H1 (cell line): ENCODE measurements around the gene ZNF536. TPM values are rescaled to one million over a fixed set of nuclear protein-coding genes. Genes with fewer than 3 reads are reported as not detected.
A peak's percentile ranks its signal among the peaks of the same experiment; 100 is the strongest.

ENCODE experiments used
- CTCF ChIA-PET: fragments of 300-600 bp; sonication (Branson Sonifier 250); formaldehyde crosslinking; loops from one replicate; lab custom pipeline; 2021; ENCODE audit not compliant: partially characterized antibody; lab: Charles Lee
- POLR2A ChIA-PET: fragments of 300-600 bp; sonication (Branson Sonifier 250); formaldehyde crosslinking; loops from one replicate; lab custom pipeline; 2021; ENCODE audit warnings: inconsistent platforms; ENCODE audit not compliant: partially characterized antibody; lab: Charles Lee
- DNase-seq, 2 experiments: peaks; one replicate each; pipeline versions ENCODE4 v3.0.0 to v3.0.0-alpha.2; 2010 to 2022; ENCODE audit warnings: low spot score in 2 of 2, low read depth in 1 of 2, mixed read lengths in 1 of 2
- FAIRE-seq: peaks from 2 replicates; lab custom pipeline; 2011; peaks lifted over from hg19 to GRCh38; lab: Jason Lieb, UNC
- H2AFZ ChIP-seq: 2 replicates; pipeline ENCODE4 v1.8.1; 2012; ENCODE audit warnings: low read length, inconsistent platforms
- H2AK5ac ChIP-seq: 2 replicates; pipeline ENCODE4 v1.6.1; 2013; ENCODE audit warnings: low read depth, low read length
- H2BK120ac ChIP-seq: replicated peaks from 2 replicates; pipeline ENCODE3; 2013; ENCODE audit warnings: low read depth, low read length, inconsistent platforms
- H2BK12ac ChIP-seq: 2 replicates; pipeline ENCODE4 v1.6.1; 2013; ENCODE audit warnings: low read depth, low read length
- H2BK15ac ChIP-seq: 2 replicates; pipeline ENCODE4 v1.6.1; 2013; ENCODE audit warnings: low read length
- H2BK20ac ChIP-seq: 2 replicates; pipeline ENCODE4 v1.6.1; 2013; ENCODE audit warnings: low read length
- H2BK5ac ChIP-seq: 2 replicates; pipeline ENCODE4 v1.6.1; 2013; ENCODE audit warnings: low read depth, low read length
- H3K14ac ChIP-seq: 2 replicates; pipeline ENCODE4 v1.6.1; 2013; ENCODE audit warnings: inconsistent platforms; ENCODE audit not compliant: insufficient read length
- H3K18ac ChIP-seq: 2 replicates; pipeline ENCODE4 v1.6.1; 2013; ENCODE audit warnings: low read length; ENCODE audit errors: extremely low read depth
- H3K23ac ChIP-seq: 2 replicates; pipeline ENCODE4 v1.6.1; 2013; ENCODE audit warnings: inconsistent platforms; ENCODE audit not compliant: insufficient read length
- H3K23me2 ChIP-seq: 2 replicates; pipeline ENCODE4 v1.6.1; 2013; ENCODE audit warnings: low read depth, low read length
- H3K27ac ChIP-seq: 2 replicates; pipeline ENCODE4 v1.6.1; 2011; ENCODE audit warnings: low read depth, low read length, inconsistent platforms
- H3K27me3 ChIP-seq, 4 experiments: replicated peaks in 1 of 4; 1 replicate in 1 of 4; 2 replicates in 3 of 4; pipeline versions ENCODE4 v1.6.1 to v1.8.1; 2011 to 2013; ENCODE audit warnings: low read length in 3 of 4, mild to moderate bottlenecking in 3 of 4, inconsistent platforms in 2 of 4, mixed read lengths in 2 of 4, moderate library complexity in 1 of 4; ENCODE audit not compliant: control insufficient read depth in 3 of 4, insufficient read depth in 3 of 4; ENCODE audit errors: extremely low read depth in 1 of 4
- H3K36me3 ChIP-seq, 4 experiments: 2 replicates each; pipeline versions ENCODE4 v1.6.1 to v1.8.1; 2011 to 2013; ENCODE audit warnings: mild to moderate bottlenecking in 4 of 4, low read length in 3 of 4, moderate library complexity in 2 of 4, control low read depth in 1 of 4, inconsistent platforms in 1 of 4; ENCODE audit not compliant: insufficient read depth in 4 of 4, control insufficient read depth in 2 of 4
- H3K4ac ChIP-seq: replicated peaks from 2 replicates; pipeline ENCODE3; 2013; ENCODE audit warnings: low read length, low read depth, mixed read lengths, inconsistent platforms; ENCODE audit not compliant: insufficient read length
- H3K4me1 ChIP-seq, 4 experiments: replicated peaks in 1 of 4; 1 replicate in 1 of 4; 2 replicates in 3 of 4; pipeline versions ENCODE4 v1.6.1 to v1.8.1; 2011 to 2013; ENCODE audit warnings: low read length in 3 of 4, inconsistent platforms in 2 of 4, mixed read lengths in 1 of 4; ENCODE audit not compliant: insufficient read depth in 4 of 4, control insufficient read depth in 3 of 4
- H3K4me2 ChIP-seq, 2 experiments: 2 replicates each; pipeline versions ENCODE4 v1.6.1 to v1.8.1; 2011 to 2013; ENCODE audit warnings: low read depth in 2 of 2, low read length in 2 of 2, control low read depth in 1 of 2, inconsistent platforms in 1 of 2, mild to moderate bottlenecking in 1 of 2; ENCODE audit not compliant: insufficient read depth in 1 of 2
- H3K4me3 ChIP-seq, 4 experiments: fragments of 200-600, 300-600 bp in 1 of 4; sonication (generic), shearing (Covaris generic), sonication (Bioruptor Twin) in 1 of 4; 2 replicates each; pipeline versions ENCODE4 v1.5.1 to v1.8.1; 2011 to 2016; ENCODE audit warnings: low read length in 4 of 4, low read depth in 3 of 4, control low read depth in 2 of 4, inconsistent platforms in 2 of 4, mild to moderate bottlenecking in 2 of 4, mixed read lengths in 1 of 4, moderate library complexity in 1 of 4; ENCODE audit not compliant: insufficient read depth in 2 of 4; ENCODE audit errors: extremely low read depth in 1 of 4
- H3K56ac ChIP-seq: replicated peaks from 2 replicates; pipeline ENCODE3; 2013; ENCODE audit warnings: low read depth, mild to moderate bottlenecking, mixed read lengths, low read length, inconsistent platforms; ENCODE audit not compliant: insufficient read length
- H3K79me1 ChIP-seq: 2 replicates; pipeline ENCODE4 v1.6.1; 2013; ENCODE audit warnings: low read depth, low read length, control low read depth
- H3K79me2 ChIP-seq, 2 experiments: 2 replicates each; pipeline versions ENCODE4 v1.6.1 to v1.8.1; 2012 to 2013; ENCODE audit warnings: low read length in 2 of 2, mild to moderate bottlenecking in 2 of 2, inconsistent platforms in 1 of 2; ENCODE audit not compliant: insufficient read depth in 2 of 2, control insufficient read depth in 1 of 2
- H3K9ac ChIP-seq, 4 experiments: replicated peaks in 1 of 4; 1 replicate in 1 of 4; 2 replicates in 3 of 4; pipeline versions ENCODE4 v1.6.1 to v1.8.1; 2011 to 2013; ENCODE audit warnings: low read depth in 3 of 4, low read length in 3 of 4, control low read depth in 2 of 4, mild to moderate bottlenecking in 2 of 4, moderate library complexity in 2 of 4, inconsistent platforms in 1 of 4; ENCODE audit errors: extremely low read depth in 1 of 4
- H3K9me3 ChIP-seq, 2 experiments: 2 replicates each; pipeline versions ENCODE4 v1.6.1 to v1.8.1; 2012 to 2013; ENCODE audit warnings: mild to moderate bottlenecking in 2 of 2, moderate library complexity in 2 of 2, control low read depth in 1 of 2, inconsistent platforms in 1 of 2, low read depth in 1 of 2, low read length in 1 of 2, mixed read lengths in 1 of 2; ENCODE audit not compliant: insufficient read depth in 2 of 2
- H4K20me1 ChIP-seq, 2 experiments: replicated peaks in 1 of 2; 2 replicates each; pipeline versions ENCODE3 to v1.8.1; 2011 to 2013; ENCODE audit warnings: inconsistent platforms in 2 of 2, low read length in 2 of 2, mild to moderate bottlenecking in 1 of 2; ENCODE audit not compliant: insufficient read depth in 2 of 2, control insufficient read depth in 1 of 2
- H4K5ac ChIP-seq: 2 replicates; pipeline ENCODE4 v1.6.1; 2013; ENCODE audit warnings: low read length, low read depth, mixed read lengths, inconsistent platforms; ENCODE audit not compliant: insufficient read length
- H4K8ac ChIP-seq: 2 replicates; pipeline ENCODE4 v1.8.0; 2013; ENCODE audit warnings: mild to moderate bottlenecking, moderate library complexity, low read length, inconsistent platforms; ENCODE audit not compliant: insufficient read depth; ENCODE audit errors: extremely low read depth
- H4K91ac ChIP-seq: replicated peaks from 2 replicates; pipeline ENCODE3; 2013; ENCODE audit warnings: low read length, mixed read lengths, inconsistent platforms; ENCODE audit not compliant: insufficient read length
- POLR2A ChIP-seq, 2 experiments: IDR thresholded peaks; 1 replicate in 1 of 2; 2 replicates in 1 of 2; pipeline ENCODE4 v1.6.1; 2011; ENCODE audit warnings: low read depth in 2 of 2, low read length in 2 of 2, mild to moderate bottlenecking in 2 of 2; ENCODE audit errors: control extremely low read depth in 1 of 2
- SP1 ChIP-seq: IDR thresholded peaks from 2 replicates; pipeline ENCODE4 v1.6.1; 2011; ENCODE audit warnings: low read depth, low read length
- WGBS, 2 experiments: shearing (Covaris generic) in 1 of 2; methylation state at CpG; one replicate each; pipeline versions ENCODE4 v1.1.6 to v1.1.7; 2013 to 2015; ENCODE audit warnings: low lambda C conversion rate in 2 of 2, mixed read lengths in 2 of 2, inconsistent platforms in 1 of 2, low coverage in 1 of 2, missing lambda C conversion rate in 1 of 2; ENCODE audit not compliant: insufficient replicate concordance in 2 of 2, insufficient coverage in 1 of 2, insufficient read length in 1 of 2; ENCODE audit errors: extremely low coverage in 1 of 2, missing lambda C conversion rate in 1 of 2; 5-methylcytosine and 5-hydroxymethylcytosine counted together
- polyA plus RNA-seq, 7 experiments: library from polyadenylated mRNA; depleted of rRNA in 3 of 7; stranded (reverse) in 5 of 7; unstranded in 2 of 7; fragments of >200 nt in 5 of 7; fragments of 200-250 nt in 2 of 7; gene quantifications; 1 replicate in 5 of 7; 2 replicates in 1 of 7; 4 replicates in 1 of 7; pipeline versions ENCODE4 v1.2.1 to v1.2.3, GENCODE V29; 2011 to 2013; ENCODE audit warnings: missing spikeins in 2 of 7, mixed read lengths in 2 of 7
- total RNA-seq: library from RNA; stranded (reverse); fragmentation: NEBNext Ultra II Directional; extraction: Animal tissue kit (Norgen Biotek cat#: 25700); gene quantifications from 2 replicates; pipeline ENCODE4 v1.2.1, GENCODE V29; 2021

Gene ZNF536
- total and polyA plus RNA-seq, 2 of the 8 experiments (the other 6 are each of a cell fraction or from before 2014, with no cell fraction given) = 0.09 to 0.11 TPM

DNA sequence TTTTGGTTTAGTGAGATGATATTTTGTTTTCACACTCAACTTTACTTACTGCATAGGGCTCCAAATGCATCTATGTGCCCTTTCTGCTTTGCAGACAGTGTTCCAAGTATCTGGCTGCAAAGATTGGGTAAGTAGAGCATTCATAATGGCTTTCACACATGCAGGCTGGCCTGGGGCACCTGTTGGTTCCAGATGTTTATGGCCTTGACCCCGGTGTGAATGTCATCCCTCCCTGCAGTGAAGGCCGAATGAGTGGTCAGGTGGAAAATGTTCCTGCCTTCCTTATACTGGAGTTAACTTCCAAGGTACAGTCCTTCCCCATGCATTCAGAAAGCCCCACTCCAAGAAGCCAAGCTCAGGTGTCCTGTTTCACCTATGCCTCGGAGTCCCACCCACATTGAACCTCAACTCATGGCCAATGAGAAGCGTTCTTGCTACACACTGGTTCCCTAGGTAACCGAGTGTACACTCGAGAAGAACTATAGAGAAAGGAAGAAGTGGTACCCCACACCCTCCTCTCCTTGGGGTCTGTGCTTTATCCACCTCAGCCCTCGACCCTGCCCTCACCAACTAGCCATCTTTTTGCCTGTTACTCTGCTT, 23.0 kb upstream of the ZNF536 start:
- Histone ChIP-seq H3K23ac (no peak overlapping the region), H3K4ac (no peak overlapping the region), H4K20me1 (no peaks in the 10 kb centered on the region), H4K8ac (no peak overlapping the region), H3K9ac (no peak overlapping the region), H3K27me3 (no peaks in the 10 kb centered on the region), H2BK12ac (0 out of 2 replicates have a peak overlapping the region, but pooled peaks have one; percentile 41)
- TF ChIP-seq SP1 = peak; percentile 65; the same call in 1 of the 2 replicates
- no peak for TF ChIP-seq POLR2A (IDR thresholded peaks at IDR 0.05; ENCODE audit: control extremely low read depth in 1 of 2, low read depth in 2 of 2, low read length in 2 of 2)
- TF ChIP-seq, all 59 proteins: peak for 1
- ChIA-PET CTCF (no interaction called here), POLR2A (no interaction called here)
- no peak overlapping the region for H3K14ac ChIP-seq
- H2BK20ac ChIP-seq = no peak overlapping the region
- H2AK5ac ChIP-seq = no peak overlapping the region
- DNase-seq = no peak
- H3K4me1 ChIP-seq = peaks cover 3 to 19% (median 12%) of the 10 kb centered on the region in 4 experiments; a peak in 5 of 7 replicates
- H2BK5ac ChIP-seq = no peak overlapping the region
- no peaks in the 10 kb centered on the region for H3K36me3 ChIP-seq
- no peaks in the 10 kb centered on the region for H3K23me2 ChIP-seq
- no peak overlapping the region; the same call in 1 of the 2 replicates for H3K18ac ChIP-seq
- 53% methylated on average over 7 of the region's 7 CpGs; no CpG with 5 or more reads in 1 of the 2 experiments for WGBS, 2 experiments
- no peak overlapping the region; the same call in 1 of the 2 replicates for H2BK15ac ChIP-seq
- no peak overlapping the region for H3K56ac ChIP-seq
- no peaks in the 10 kb centered on the region for H3K9me3 ChIP-seq
- H2AFZ ChIP-seq = 0 out of 2 replicates have a peak overlapping the region, but pooled peaks have one; percentile 59
- no peak overlapping the region for H3K27ac ChIP-seq
- H3K79me1 ChIP-seq = no peaks in the 10 kb centered on the region
- no peak overlapping the region for H3K4me3 ChIP-seq
- H4K91ac ChIP-seq = no peak overlapping the region
- no peak overlapping the region for H2BK120ac ChIP-seq
- peak overlapping the region; percentile 40 to 52; a peak in 3 of 4 replicates for H3K4me2 ChIP-seq
- H3K79me2 ChIP-seq = no peaks in the 10 kb centered on the region
- FAIRE-seq = peak; percentile 98
- no peak overlapping the region for H4K5ac ChIP-seq
